Stimulated activated CD8-positive, alpha-beta memory T cell treated with anti-CD3 and anti-CD28 coated beads, Interleukin-12 subunit alpha, Interleukin-12 subunit beta, amount 100 ng/mL, for 24 hours (primary cell): Measurements from ENCODE around the gene UNK.
"Not testable (repeated sequence)": the region's sequence is repeated elsewhere in the genome, so short reads cannot be mapped to it uniquely, and the experiment has no call there.

Experiments used
- DNase-seq: peaks from one replicate; pipeline ENCODE4 v3.0.0-alpha.2; 2020; ENCODE audit errors: extremely low read depth

Gene UNK

GRCh38 chr17:75799402-75799801 lies 14.8 kb downstream of the UNK start:
- no peak for DNase-seq

- no peak for DNase-seq
Observed at GRCh38 chr17:75803883-75804282, 19.3 kb downstream of the UNK start.

GRCh38 chr17:75806822-75807500 lies 22.4 kb downstream of the UNK start:
- DNase-seq = no peak

GRCh38 chr17:75807861-75808260 lies 23.3 kb downstream of the UNK start:
- no peak for DNase-seq

- DNase-seq = no peak
Observed at GRCh38 chr17:75808549-75808904, 23.9 kb downstream of the UNK start.

- DNase-seq = no peak
Observed at GRCh38 chr17:75808905-75809621, 24.5 kb downstream of the UNK start.

GRCh38 chr17:75809631-75810111 lies 25.1 kb downstream of the UNK start:
- DNase-seq = no peak

GRCh38 chr17:75810216-75810615 lies 25.6 kb downstream of the UNK start:
- DNase-seq = no peak

GRCh38 chr17:75810756-75811155 lies 26.1 kb downstream of the UNK start:
- DNase-seq = not testable (repeated sequence)

- DNase-seq = no peak
Observed at GRCh38 chr17:75811174-75811573, 26.6 kb downstream of the UNK start.

GRCh38 chr17:75812096-75813013 lies 27.7 kb downstream of the UNK start:
- no peak for DNase-seq

- no peak for DNase-seq
Observed at GRCh38 chr17:75813081-75814020, 28.7 kb downstream of the UNK start.

- DNase-seq = no peak
Observed at GRCh38 chr17:75814021-75814395, 29.4 kb downstream of the UNK start.

GRCh38 chr17:75814900-75815373 lies 30.3 kb downstream of the UNK start:
- no peak for DNase-seq

- DNase-seq = no peak
Observed at GRCh38 chr17:75815399-75815798, 30.8 kb downstream of the UNK start.

- no peak for DNase-seq
Observed at GRCh38 chr17:75816693-75817092, 32.1 kb downstream of the UNK start.

- DNase-seq = no peak
Observed at GRCh38 chr17:75817571-75817970, 33.0 kb downstream of the UNK start.

- no peak for DNase-seq
Observed at GRCh38 chr17:75818326-75818885, 33.8 kb downstream of the UNK start.

- no peak for DNase-seq
Observed at GRCh38 chr17:75819116-75819515, 34.5 kb downstream of the UNK start.

GRCh38 chr17:75819678-75820077 lies 35.1 kb downstream of the UNK start:
- DNase-seq = no peak
